Tibial nerve (tissue), 4 donors: ENCODE data around the gene UQCRFS1.

ENCODE experiments used
- CTCF ChIP-seq, 5 experiments: fragments of 200-600 bp in 3 of 5; fragments of 450-650 bp in 2 of 5; sonication (generic) in 3 of 5; IDR thresholded peaks; one replicate each; pipeline ENCODE4 v1.5.1; 2016 to 2019; ENCODE audit warnings: antibody characterized with exemption in 5 of 5, mild to moderate bottlenecking in 3 of 5, moderate library complexity in 2 of 5
- EP300 ChIP-seq, 2 donors: sonication (generic); formaldehyde crosslinking; IDR thresholded peaks; one replicate each; pipeline ENCODE4 v1.6.1; 2017; ENCODE audit warnings: antibody characterized with exemption in 2 of 2, mild to moderate bottlenecking in 1 of 2

DNA sequence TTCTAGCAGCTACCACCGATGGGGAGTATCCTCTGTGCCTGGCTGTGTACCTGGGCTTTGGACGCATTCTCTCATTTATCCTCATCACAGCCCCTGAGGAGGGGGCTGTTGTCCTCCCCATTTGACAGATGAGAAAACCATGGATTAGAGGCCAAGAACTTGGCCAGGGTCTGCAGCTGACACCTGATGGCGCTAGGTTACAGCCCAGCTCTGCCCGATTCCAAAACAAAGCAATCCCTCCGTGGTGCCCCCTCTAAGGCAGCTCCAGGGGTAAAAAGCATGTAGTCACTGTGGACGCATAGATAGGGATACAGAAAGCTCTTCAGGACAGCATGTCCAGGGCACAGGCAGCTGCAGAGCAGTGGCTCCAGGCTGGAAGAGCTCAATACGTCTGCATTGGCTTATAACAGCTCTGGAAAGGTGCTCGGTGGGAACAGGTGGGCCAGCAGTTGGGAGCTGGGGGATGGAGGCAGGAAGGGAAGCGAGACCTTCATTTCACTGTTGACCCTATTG is 35.4 kb upstream of the UQCRFS1 start:
- TF ChIP-seq CTCF (IDR thresholded peaks at IDR 0.05) (no peak), EP300 (IDR thresholded peaks at IDR 0.05) (no peak)
